PFSK-1 (cell line): Measurements from ENCODE around the gene CACNA1I.

Experiments used
- POLR2AphosphoS5 ChIP-seq: IDR thresholded peaks from 2 replicates; pipeline ENCODE4 v1.6.1; 2012; ENCODE audit warnings: low read depth, mild to moderate bottlenecking, control low read depth, low read length, moderate library complexity
- SIN3A ChIP-seq: IDR thresholded peaks from 2 replicates; pipeline ENCODE4 v1.6.1; 2012; ENCODE audit warnings: mild to moderate bottlenecking, low read length, moderate library complexity, borderline replicate concordance; ENCODE audit not compliant: insufficient read depth
- TAF1 ChIP-seq: IDR thresholded peaks from 2 replicates; pipeline ENCODE4 v1.6.1; 2012; ENCODE audit warnings: low read length, control low read depth, borderline replicate concordance; ENCODE audit not compliant: insufficient read depth
- TF ChIP-seq, protein P1 (sequence below), 2 experiments: IDR thresholded peaks; 2 replicates each; pipeline versions ENCODE4 v1.6.1 to v1.8.0; 2011 to 2012; ENCODE audit warnings: low read depth in 2 of 2, low read length in 2 of 2, control low read depth in 1 of 2, inconsistent platforms in 1 of 2, mild to moderate bottlenecking in 1 of 2, moderate library complexity in 1 of 2; ENCODE audit not compliant: insufficient read depth in 1 of 2

DNA sequence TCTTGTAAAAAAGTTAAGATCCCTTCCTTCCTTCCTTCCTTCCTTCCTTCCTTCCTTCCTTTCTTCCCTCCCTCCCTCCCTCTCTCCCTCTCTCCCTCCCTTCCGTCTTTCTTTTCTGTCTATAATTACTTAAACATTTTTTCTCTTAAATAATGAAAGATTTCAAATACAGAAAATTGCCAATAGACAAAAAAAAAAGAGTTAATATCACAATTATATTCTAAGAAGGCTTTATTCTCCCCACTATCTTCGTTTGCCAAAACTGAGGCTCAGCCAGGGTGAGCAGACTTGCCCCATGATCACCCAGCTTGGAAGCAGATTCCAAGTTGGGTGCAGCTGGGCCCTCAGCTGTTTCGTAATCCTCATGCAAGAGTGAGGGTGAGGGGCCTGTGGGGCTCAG lies 327 bp upstream of the CACNA1I start:
- TF ChIP-seq POLR2AphosphoS5 (no peak), SIN3A (no peak), TAF1 (no peak)
- TF ChIP-seq, protein P1, sequence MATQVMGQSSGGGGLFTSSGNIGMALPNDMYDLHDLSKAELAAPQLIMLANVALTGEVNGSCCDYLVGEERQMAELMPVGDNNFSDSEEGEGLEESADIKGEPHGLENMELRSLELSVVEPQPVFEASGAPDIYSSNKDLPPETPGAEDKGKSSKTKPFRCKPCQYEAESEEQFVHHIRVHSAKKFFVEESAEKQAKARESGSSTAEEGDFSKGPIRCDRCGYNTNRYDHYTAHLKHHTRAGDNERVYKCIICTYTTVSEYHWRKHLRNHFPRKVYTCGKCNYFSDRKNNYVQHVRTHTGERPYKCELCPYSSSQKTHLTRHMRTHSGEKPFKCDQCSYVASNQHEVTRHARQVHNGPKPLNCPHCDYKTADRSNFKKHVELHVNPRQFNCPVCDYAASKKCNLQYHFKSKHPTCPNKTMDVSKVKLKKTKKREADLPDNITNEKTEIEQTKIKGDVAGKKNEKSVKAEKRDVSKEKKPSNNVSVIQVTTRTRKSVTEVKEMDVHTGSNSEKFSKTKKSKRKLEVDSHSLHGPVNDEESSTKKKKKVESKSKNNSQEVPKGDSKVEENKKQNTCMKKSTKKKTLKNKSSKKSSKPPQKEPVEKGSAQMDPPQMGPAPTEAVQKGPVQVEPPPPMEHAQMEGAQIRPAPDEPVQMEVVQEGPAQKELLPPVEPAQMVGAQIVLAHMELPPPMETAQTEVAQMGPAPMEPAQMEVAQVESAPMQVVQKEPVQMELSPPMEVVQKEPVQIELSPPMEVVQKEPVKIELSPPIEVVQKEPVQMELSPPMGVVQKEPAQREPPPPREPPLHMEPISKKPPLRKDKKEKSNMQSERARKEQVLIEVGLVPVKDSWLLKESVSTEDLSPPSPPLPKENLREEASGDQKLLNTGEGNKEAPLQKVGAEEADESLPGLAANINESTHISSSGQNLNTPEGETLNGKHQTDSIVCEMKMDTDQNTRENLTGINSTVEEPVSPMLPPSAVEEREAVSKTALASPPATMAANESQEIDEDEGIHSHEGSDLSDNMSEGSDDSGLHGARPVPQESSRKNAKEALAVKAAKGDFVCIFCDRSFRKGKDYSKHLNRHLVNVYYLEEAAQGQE (IDR thresholded peaks at IDR 0.05; ENCODE audit: insufficient read depth in 1 of 2, low read depth in 2 of 2, low read length in 2 of 2): no peak
